Stimulated activated CD4-positive, alpha-beta T cell treated with anti-CD3 and anti-CD28 coated beads, Interleukin-4, amount 100 ng/mL, for 24 hours (primary cell): ENCODE results near the gene PTGR3.

Experiments
- DNase-seq: peaks from one replicate; pipeline ENCODE4 v3.0.0-alpha.2; 2020

The PTGR3 gene

GRCh38 chr18:75231053-75231406 is 22.1 kb upstream of the PTGR3 start:
- no peak for DNase-seq

DNA sequence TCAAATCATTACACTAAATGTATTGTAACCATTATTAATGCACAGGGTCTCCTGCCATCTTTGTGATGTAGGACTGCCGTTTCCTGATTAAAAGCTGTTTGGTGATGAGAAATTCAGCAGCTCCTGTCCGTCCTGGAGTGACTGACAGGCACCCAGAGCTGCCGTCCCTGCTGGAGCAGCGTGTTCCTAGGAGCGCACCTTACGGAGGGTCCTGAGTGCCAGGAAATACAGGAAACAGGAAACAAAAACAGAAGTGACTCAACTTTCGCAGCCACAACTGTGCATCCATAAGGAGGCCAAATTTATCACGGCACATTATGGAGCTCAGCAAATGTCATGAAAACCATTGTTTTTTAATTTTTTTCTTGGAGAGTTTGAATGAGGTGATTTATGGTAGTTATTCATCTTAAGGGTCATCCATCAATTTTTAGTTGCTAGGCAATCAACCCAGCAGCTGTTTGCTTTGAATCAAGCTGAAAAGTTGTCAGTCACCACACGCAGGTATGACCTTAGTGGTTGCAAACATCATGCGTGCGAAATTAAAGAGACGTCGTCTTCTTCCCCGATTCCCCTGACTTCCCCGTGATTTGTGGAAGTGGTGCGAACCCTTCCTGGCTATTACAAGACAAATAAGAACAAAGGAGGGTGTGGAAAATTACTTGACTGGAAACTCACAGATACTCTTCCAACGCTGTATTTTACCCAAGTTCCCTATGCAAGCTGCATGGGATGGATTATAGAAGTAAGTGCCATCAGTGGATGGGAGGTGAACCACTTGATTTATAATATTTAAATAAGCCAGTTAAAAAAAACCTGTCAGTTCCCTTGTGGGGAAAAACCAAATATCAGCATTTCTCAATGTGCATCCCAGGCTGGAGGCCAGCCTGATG is 21.5 kb upstream of the PTGR3 start:
- DNase-seq = no peak

- DNase-seq = no peak
Measured at GRCh38 chr18:75229437-75229836, 20.5 kb upstream of the PTGR3 start.

- DNase-seq = no peak
Measured at GRCh38 chr18:75228967-75229366, 20.0 kb upstream of the PTGR3 start.

DNA sequence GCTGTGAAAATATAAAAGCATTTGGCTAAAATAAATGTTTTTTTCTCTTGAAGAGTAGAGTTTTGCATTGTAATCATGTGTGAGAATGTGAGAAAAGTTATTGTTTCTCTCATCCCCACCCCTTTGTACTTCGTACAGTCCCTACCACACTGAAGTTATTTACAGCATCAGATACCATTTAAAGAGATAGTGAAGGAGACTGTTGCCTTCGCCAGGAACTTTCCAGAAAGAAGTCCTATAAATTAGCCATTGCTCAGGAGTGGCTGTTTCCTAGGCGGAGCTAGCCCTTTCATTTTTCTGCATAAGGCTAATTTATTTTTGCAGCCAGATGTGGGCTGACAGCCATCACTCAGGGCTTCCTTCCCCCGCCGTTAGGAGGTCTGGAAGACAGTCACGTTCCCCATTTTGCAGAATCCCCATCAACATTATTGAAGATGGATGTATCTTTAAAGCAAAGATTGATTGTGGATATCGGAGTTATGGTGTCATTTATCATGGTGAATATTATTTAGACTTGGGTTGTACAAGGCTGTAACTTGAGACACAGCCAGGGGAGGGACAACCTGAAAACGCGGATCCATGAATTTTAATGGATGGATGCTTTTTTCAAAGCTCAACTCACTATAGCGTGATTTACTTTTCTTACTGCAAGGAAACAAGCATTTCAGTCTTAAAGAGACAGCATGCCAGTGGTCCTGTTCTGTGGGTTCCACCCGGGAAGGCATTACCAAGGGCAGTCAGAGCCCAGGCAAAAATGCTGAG is 18.8 kb upstream of the PTGR3 start:
- no peak for DNase-seq

DNA sequence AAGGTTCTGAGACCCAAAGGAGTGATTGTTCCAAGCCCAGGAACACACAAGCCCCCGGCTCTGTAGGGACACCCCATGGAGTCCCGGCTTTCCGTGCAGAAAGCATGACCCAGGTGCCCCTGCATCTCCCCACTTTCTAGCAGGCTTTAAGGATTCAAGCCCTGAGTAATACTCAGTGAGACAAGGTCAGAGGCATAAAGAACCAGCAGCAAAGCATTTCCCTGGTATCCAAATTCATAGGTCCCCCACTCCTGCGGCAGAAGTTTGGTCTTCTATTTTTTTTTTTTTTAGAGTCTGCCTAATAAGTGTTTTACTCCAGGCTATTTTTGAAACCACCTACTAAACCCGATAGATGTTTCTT is 18.0 kb upstream of the PTGR3 start:
- no peak for DNase-seq

DNA sequence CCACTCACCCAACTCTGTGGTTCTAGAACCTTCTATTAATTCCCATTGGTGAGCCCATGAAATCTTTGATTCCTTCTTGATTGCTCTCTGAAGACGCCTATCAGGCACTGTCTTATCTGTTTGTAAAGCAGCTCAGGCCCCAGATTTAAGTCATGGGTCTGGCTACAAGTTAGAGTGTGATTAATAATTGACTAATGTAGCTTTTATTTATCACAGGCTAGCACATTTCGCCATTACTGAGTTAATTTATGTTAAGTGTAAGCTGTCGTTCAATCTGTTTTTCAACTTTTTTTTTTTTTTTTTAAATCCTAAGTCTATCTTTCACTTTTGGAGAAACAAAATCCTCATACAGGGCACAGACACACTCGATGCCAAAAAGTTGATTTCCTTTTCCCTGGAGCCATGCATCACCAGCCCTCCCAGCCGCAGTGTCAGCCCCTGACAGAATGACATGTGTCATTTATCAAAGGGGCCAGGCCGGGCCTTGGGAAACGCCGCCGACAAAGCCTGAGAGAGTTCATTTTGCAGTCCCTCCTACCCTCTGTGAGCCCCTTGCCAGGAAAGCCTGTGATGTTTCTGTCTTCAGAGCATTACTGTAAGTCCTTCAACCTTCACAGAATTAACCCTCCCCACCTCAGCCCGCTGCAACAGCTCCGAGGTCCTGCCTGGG is 17.5 kb upstream of the PTGR3 start:
- no peak for DNase-seq

GRCh38 chr18:75223687-75224347 is 14.9 kb upstream of the PTGR3 start:
- no peak for DNase-seq

DNA sequence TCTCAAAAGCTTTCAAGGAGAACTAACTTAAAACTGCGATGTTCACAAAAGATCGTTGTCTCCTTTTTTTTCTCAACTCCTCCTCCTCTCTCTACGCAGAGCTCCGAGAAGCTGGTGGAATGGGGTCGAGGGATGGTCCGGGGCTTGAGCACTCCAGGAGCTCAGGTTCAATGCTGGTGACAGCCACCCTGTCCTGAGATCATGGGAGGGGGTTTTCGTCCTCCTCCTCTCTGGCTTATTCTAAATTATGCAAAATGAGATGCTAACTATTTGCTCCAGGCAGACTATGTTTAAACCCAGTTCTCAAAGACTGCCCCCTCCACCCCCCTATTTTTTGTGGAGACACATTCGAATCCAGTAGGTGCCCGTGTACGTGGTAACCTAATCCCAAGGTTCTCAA is 13.5 kb upstream of the PTGR3 start:
- DNase-seq = no peak

GRCh38 chr18:75221897-75222296 is 13.0 kb upstream of the PTGR3 start:
- DNase-seq = no peak

DNA sequence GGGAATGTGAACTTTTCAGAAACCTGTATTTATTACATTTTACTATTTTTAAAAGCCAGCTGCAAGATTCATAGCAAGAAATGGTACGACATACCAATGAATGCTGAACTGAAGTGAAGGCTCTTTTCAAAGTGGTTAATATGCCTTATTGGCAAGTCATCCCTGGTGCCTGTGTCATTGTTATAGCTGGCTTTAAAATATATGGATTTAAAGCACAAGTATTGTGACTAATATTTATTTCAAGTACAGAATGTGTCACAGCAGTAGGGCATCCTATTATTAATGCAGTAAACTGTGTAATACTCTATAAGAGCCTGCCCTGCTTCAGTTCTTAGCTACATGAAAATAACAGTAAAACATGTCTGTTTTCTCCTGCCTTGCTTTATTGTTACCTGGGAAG is 12.5 kb upstream of the PTGR3 start:
- DNase-seq = no peak

- no peak for DNase-seq
Measured at GRCh38 chr18:75220551-75221355, 11.8 kb upstream of the PTGR3 start.

- no peak for DNase-seq
Measured at GRCh38 chr18:75219745-75220375, 10.9 kb upstream of the PTGR3 start.

- no peak for DNase-seq
Measured at GRCh38 chr18:75218065-75218923, 9.4 kb upstream of the PTGR3 start.

DNA sequence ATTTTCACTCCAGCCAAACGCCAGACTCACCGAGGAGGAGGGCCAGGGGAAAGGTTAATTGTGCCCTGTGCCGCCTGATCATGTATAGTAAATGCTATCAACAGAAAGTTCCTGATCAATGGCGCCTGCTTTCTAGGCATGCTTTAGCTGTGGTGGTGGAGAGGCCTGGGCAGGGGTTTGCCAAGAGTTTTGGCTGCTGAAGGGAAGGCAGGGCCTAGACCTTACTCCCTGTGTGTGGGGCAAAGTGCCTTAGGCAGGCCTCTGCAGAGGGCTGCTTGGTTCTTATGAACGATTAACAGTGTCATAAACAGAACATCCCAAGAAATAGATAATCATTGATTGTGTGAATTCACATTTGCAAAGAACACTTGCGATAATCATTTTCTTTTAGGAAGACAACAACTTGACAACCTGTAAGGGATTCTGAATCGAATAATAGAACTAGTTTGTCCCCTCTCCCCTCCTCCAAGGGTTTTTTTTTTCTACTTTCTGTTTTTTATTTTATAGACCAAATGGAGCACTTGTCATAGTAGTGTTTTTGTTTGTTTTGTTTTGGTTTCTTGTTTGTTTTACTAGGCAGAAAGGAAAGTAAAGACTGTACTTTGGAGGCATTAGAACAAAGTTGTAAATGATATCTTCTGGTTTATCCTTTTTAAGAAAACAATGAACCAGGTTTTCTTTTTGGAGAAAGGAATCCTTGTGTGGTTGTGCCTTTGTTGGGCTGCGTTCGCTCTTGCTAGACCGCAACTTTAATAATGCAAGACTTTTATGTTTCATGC is 8.2 kb upstream of the PTGR3 start:
- DNase-seq = no peak

DNA sequence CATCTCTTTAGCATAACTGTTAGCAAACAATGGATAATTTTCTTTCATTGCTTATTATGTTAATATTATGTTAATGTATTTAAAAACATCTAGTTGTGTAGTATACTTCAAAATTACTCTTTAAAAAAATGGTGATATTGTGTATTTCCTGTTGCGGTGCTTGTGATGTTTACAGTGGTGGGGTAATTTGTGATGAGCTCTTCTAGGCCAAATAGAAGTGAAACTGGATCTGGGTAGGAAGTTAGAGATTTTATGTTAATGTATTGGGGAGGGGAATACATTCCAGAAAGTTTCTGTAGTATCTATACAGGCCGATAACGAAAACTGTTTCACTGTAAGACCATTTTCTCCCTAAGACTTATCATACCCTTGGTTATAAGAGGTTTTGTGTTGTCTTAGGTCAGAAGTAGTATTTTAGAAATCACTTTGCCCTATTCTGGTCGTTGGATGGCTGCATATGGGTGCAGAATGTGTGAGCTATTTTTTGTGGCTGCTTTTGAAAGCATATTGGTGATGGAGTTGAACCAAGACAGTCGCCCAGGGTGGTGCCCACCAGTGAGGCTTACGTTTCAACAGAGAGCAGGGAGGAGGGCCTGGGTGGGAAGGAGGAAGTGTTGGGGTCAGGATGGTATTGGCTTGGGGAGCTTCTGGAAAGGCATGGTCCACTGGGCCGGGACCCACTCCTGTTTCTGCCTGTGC is 7.4 kb upstream of the PTGR3 start:
- DNase-seq = no peak

GRCh38 chr18:75215663-75216062 is 6.7 kb upstream of the PTGR3 start:
- DNase-seq = no peak

- DNase-seq = no peak
Measured at GRCh38 chr18:75214766-75215510, 6.0 kb upstream of the PTGR3 start.

DNA sequence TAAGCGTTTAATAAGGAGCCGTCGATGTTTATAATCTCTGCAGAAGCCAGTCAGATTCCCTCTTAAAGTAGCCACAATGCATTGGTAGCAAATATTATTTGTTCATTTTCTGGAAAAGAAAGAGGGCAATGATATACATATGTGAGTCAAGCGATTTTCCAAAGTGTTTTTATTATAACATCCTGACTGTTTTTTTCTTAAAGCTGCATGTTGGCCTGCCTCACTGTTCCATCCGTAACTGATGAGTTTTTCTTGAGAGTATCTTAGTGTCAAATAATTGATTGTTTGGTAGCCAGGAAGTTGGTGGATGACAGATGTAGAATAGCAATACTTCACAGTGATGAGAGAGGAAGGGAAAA is 5.4 kb upstream of the PTGR3 start:
- no peak for DNase-seq
